CD14-positive monocyte (primary cell): ENCODE results near the gene C5orf15. TPM values are rescaled to one million over a fixed set of nuclear protein-coding genes. Genes with fewer than 3 reads are reported as not detected.
A peak's percentile ranks its signal among the peaks of the same experiment; 100 is the strongest.

Experiments
- DNase-seq, 3 donors: peaks; one replicate each; pipeline ENCODE4 v3.0.0-alpha.2; 2011 to 2022
- H2AFZ ChIP-seq: 2 replicates; pipeline ENCODE4 v1.6.0; 2012; ENCODE audit warnings: mild to moderate bottlenecking, low read depth, low read length, inconsistent platforms; ENCODE audit not compliant: insufficient read depth, poor library complexity, severe bottlenecking
- H3K27ac ChIP-seq, 2 donors: 1 replicate in 1 of 2; 2 replicates in 1 of 2; pipeline ENCODE4 v1.5.1; 2012 to 2013; ENCODE audit warnings: low read length in 2 of 2, control low read depth in 1 of 2, inconsistent platforms in 1 of 2, low read depth in 1 of 2, mild to moderate bottlenecking in 1 of 2
- H3K27me3 ChIP-seq, 2 donors: one replicate each; pipeline versions ENCODE4 v1.6.0 to v1.6.1; 2011 to 2013; ENCODE audit warnings: low read length in 2 of 2; ENCODE audit not compliant: control insufficient read depth in 2 of 2, insufficient read depth in 2 of 2
- H3K36me3 ChIP-seq, 2 donors: replicated peaks in 1 of 2; 1 replicate in 1 of 2; 2 replicates in 1 of 2; pipeline versions ENCODE4 v1.5.1 to v1.6.1; 2012 to 2013; ENCODE audit warnings: low read length in 2 of 2, control low read depth in 1 of 2, inconsistent platforms in 1 of 2, mild to moderate bottlenecking in 1 of 2; ENCODE audit not compliant: insufficient read depth in 2 of 2, control insufficient read depth in 1 of 2
- H3K4me1 ChIP-seq, 2 donors: 1 replicate in 1 of 2; 2 replicates in 1 of 2; pipeline versions ENCODE4 v1.5.1 to v1.6.1; 2012 to 2013; ENCODE audit warnings: low read length in 2 of 2, control low read depth in 1 of 2, inconsistent platforms in 1 of 2, mild to moderate bottlenecking in 1 of 2, moderate library complexity in 1 of 2; ENCODE audit not compliant: insufficient read depth in 2 of 2, control insufficient read depth in 1 of 2
- H3K4me2 ChIP-seq: replicated peaks from 2 replicates; pipeline ENCODE3; 2012; ENCODE audit warnings: low read length, moderate library complexity, mild to moderate bottlenecking; ENCODE audit not compliant: poor library complexity, severe bottlenecking; ENCODE audit errors: extremely low read depth
- H3K4me3 ChIP-seq, 3 experiments: fragments of 200-600 bp in 1 of 3; sonication (generic) in 1 of 3; replicated peaks in 1 of 3; 1 replicate in 2 of 3; 2 replicates in 1 of 3; pipeline ENCODE4 v1.5.1; 2011 to 2013; ENCODE audit warnings: low read length in 3 of 3, mild to moderate bottlenecking in 3 of 3, control low read depth in 2 of 3, low read depth in 2 of 3, inconsistent platforms in 1 of 3, moderate library complexity in 1 of 3
- H3K79me2 ChIP-seq: 2 replicates; pipeline ENCODE4 v1.6.0; 2012; ENCODE audit warnings: mild to moderate bottlenecking, control low read depth, inconsistent platforms, low read length, moderate library complexity; ENCODE audit not compliant: insufficient read depth
- H3K9ac ChIP-seq: 2 replicates; pipeline ENCODE4 v1.6.0; 2017; ENCODE audit warnings: low read length, mild to moderate bottlenecking; ENCODE audit not compliant: insufficient read depth, poor library complexity, severe bottlenecking
- H3K9me3 ChIP-seq, 2 donors: replicated peaks in 1 of 2; 1 replicate in 1 of 2; 2 replicates in 1 of 2; pipeline versions ENCODE4 v1.5.1 to v1.6.1; 2012 to 2013; ENCODE audit warnings: low read length in 2 of 2, control low read depth in 1 of 2; ENCODE audit not compliant: control insufficient read depth in 1 of 2, insufficient read depth in 1 of 2
- H4K20me1 ChIP-seq: 2 replicates; pipeline ENCODE4 v1.6.0; 2012; ENCODE audit warnings: mild to moderate bottlenecking, low read length, control low read depth, moderate library complexity; ENCODE audit not compliant: insufficient read depth
- H3K27ac Mint-ChIP-seq, 7 donors: one replicate each; pipeline ENCODE4 v1.8.0; 2020; ENCODE audit warnings: mild to moderate bottlenecking in 7 of 7, mixed read lengths in 7 of 7, moderate library complexity in 6 of 7, inconsistent platforms in 2 of 7
- H3K27me3 Mint-ChIP-seq, 3 donors: one replicate each; pipeline ENCODE4 v1.8.0; 2021 to 2022; ENCODE audit warnings: low read depth in 3 of 3, mild to moderate bottlenecking in 3 of 3, mixed read lengths in 3 of 3, moderate library complexity in 3 of 3, inconsistent platforms in 1 of 3
- H3K36me3 Mint-ChIP-seq, 2 donors: one replicate each; pipeline ENCODE4 v1.8.0; 2020; ENCODE audit warnings: mixed read lengths in 2 of 2, inconsistent platforms in 1 of 2, mild to moderate bottlenecking in 1 of 2
- H3K4me1 Mint-ChIP-seq: one replicate; pipeline ENCODE4 v1.8.0; 2020; ENCODE audit warnings: mild to moderate bottlenecking, mixed read lengths
- H3K4me3 Mint-ChIP-seq, 2 donors: one replicate each; pipeline ENCODE4 v1.8.0; 2020; ENCODE audit warnings: mild to moderate bottlenecking in 2 of 2, mixed read lengths in 2 of 2, moderate library complexity in 1 of 2
- H3K9me3 Mint-ChIP-seq, 7 donors: one replicate each; pipeline ENCODE4 v1.8.0; 2020 to 2022; ENCODE audit warnings: mixed read lengths in 7 of 7, mild to moderate bottlenecking in 6 of 7, moderate library complexity in 6 of 7, inconsistent platforms in 2 of 7
- WGBS: methylation state at CpG from one replicate; pipeline ENCODE4 v1.1.5; 2013; ENCODE audit warnings: missing lambda C conversion rate; ENCODE audit not compliant: insufficient coverage; 5-methylcytosine and 5-hydroxymethylcytosine counted together
- intact Hi-C, 2 donors: fragments of 100-400 bp; cut with micrococcal nuclease; formaldehyde crosslinking; loops; one replicate each; pipeline versions ENCODE4 v1.15.0 to v1.15.1; 2023
- polyA plus RNA-seq, 3 donors: library from polyadenylated mRNA; depleted of rRNA in 1 of 3; unstranded in 2 of 3; stranded (reverse) in 1 of 3; fragments of 300-500 nt in 2 of 3; fragments of >200 nt in 1 of 3; fragmentation: Illumina TruSeq in 2 of 3; gene quantifications; 1 replicate in 2 of 3; 2 replicates in 1 of 3; pipeline ENCODE4 v1.2.3, GENCODE V29; 2012 to 2021
- TF ChIP-seq, protein P1 (sequence below): fragments of 200-600 bp; IDR thresholded peaks from one replicate; pipeline ENCODE4 v1.8.0; 2022; ENCODE audit warnings: antibody characterized with exemption, mild to moderate bottlenecking

C5orf15 gene
- polyA plus RNA-seq, 3 donors = 38.0 to 59.2 (median 46.9) TPM

DNA sequence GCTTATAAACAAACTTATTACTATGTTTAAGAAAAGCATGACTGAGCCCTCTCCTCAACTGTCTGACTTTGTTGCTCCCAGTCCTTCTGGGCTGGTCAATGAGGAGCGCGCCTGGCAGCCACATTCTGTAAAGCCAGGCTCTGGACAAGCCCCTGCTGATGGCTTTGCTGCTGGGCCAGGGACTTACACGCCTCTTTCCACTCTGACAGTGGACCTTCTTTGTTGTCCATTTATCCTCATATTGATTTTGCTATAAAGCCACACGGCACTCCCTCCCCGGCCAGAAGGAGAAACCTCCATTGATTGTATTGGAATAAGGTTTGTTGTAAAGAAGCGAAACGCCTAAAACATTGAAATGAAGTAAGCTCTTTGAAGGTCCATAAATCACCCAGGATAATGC lies 50.6 kb downstream of the C5orf15 start:
- H3K9me3 Mint-ChIP-seq = peaks cover 0 to 3% (median 0%) of the 10 kb centered on the region in 7 donors
- no peak overlapping the region for H3K27ac ChIP-seq

DNA sequence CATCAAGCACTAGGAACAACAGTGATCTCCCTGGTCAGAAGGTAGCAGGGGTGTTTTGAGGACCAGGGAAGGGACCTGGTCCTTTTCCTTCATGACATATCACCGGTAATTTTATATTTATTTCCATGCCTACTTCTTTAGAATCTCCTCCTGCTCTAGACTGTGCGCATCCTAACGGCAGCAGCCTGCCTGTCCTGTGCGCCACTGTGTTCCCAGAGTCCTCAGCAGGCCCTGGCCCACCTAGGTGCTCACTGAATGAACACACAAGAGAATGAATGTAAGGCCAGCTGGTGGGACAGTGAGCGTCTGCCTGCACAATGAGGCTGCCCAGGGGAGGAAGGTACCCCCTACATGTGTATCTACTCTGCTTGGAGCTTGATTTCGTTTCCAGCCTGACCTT lies 51.5 kb downstream of the C5orf15 start:
- no peaks in the 10 kb centered on the region for H4K20me1 ChIP-seq
- no peak overlapping the region for H3K4me3 ChIP-seq
- intact Hi-C loops = no loop called here
- TF ChIP-seq, protein P1, sequence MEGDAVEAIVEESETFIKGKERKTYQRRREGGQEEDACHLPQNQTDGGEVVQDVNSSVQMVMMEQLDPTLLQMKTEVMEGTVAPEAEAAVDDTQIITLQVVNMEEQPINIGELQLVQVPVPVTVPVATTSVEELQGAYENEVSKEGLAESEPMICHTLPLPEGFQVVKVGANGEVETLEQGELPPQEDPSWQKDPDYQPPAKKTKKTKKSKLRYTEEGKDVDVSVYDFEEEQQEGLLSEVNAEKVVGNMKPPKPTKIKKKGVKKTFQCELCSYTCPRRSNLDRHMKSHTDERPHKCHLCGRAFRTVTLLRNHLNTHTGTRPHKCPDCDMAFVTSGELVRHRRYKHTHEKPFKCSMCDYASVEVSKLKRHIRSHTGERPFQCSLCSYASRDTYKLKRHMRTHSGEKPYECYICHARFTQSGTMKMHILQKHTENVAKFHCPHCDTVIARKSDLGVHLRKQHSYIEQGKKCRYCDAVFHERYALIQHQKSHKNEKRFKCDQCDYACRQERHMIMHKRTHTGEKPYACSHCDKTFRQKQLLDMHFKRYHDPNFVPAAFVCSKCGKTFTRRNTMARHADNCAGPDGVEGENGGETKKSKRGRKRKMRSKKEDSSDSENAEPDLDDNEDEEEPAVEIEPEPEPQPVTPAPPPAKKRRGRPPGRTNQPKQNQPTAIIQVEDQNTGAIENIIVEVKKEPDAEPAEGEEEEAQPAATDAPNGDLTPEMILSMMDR = no peak
- H3K9me3 Mint-ChIP-seq = peaks cover 0 to 3% (median 0%) of the 10 kb centered on the region in 7 donors
- DNase-seq = no peak
- no peak overlapping the region for H3K4me3 Mint-ChIP-seq
- H3K27ac Mint-ChIP-seq = peak overlapping the region in 1 of 7 donors; percentile 35
- H3K4me1 ChIP-seq = no peaks in the 10 kb centered on the region
- no peaks in the 10 kb centered on the region for H3K36me3 Mint-ChIP-seq
- H3K27me3 Mint-ChIP-seq = peaks cover 2 to 5% (median 4%) of the 10 kb centered on the region in 3 donors
- H3K79me2 ChIP-seq = no peaks in the 10 kb centered on the region
- WGBS = 100% methylated on average over 4 of the region's 6 CpGs
- no peaks in the 10 kb centered on the region for H3K36me3 ChIP-seq
- no peaks in the 10 kb centered on the region for H3K27me3 ChIP-seq
- H3K4me2 ChIP-seq = no peak overlapping the region
- no peak overlapping the region for H3K27ac ChIP-seq
- no peak overlapping the region for H3K9ac ChIP-seq
- H3K4me1 Mint-ChIP-seq = no peaks in the 10 kb centered on the region
- H2AFZ ChIP-seq = no peak overlapping the region
- no peaks in the 10 kb centered on the region for H3K9me3 ChIP-seq

More for the DNA sequence above, 50.6 kb downstream of the C5orf15 start:
- Histone ChIP-seq H3K9me3 (no peaks in the 10 kb centered on the region), H2AFZ (no peak overlapping the region), H3K4me2 (no peak overlapping the region), H3K9ac (no peak overlapping the region), H3K27me3 (no peaks in the 10 kb centered on the region), H3K36me3 (no peaks in the 10 kb centered on the region), H3K4me1 (no peaks in the 10 kb centered on the region), H3K79me2 (no peaks in the 10 kb centered on the region), H4K20me1 (no peaks in the 10 kb centered on the region), H3K4me3 (no peak overlapping the region)
- Mint-ChIP-seq H3K36me3 (no peaks in the 10 kb centered on the region), H3K27ac (no peak overlapping the region), H3K4me1 (no peaks in the 10 kb centered on the region), H3K27me3 (peaks cover 2 to 7% (median 6%) of the 10 kb centered on the region in 3 donors), H3K4me3 (no peak overlapping the region)
- TF ChIP-seq, protein P1 = no peak
- DNase-seq = no peak
- 95% methylated on average over 2 of the region's 7 CpGs for WGBS
- intact Hi-C loops = no loop called here
